Measurements from ENCODE around the gene E2F6.
"Not testable (repeated sequence)": the region's sequence is repeated elsewhere in the genome, so short reads cannot be mapped to it uniquely, and the experiment has no call there.

The E2F6 gene

GRCh38 chr2:11412449-11412810 is 53.5 kb downstream of the E2F6 start:
- Histone ChIP-seq H3K4me1 (ENCODE audit: insufficient read depth, low read length) (no peaks in the 10 kb centered on the region), H3K36me3 (ENCODE audit: insufficient read depth, low read length) (no peaks in the 10 kb centered on the region), H3K27ac (ENCODE audit: low read depth, low read length) (no peak overlapping the region), H3K4me3 (ENCODE audit: low read length) (no peak overlapping the region), H3K9me3 (ENCODE audit: insufficient read depth, low read depth, low read length) (peaks cover 7% of the 10 kb centered on the region), H3K9ac (ENCODE audit: low read depth, low read length) (no peak overlapping the region), H3K27me3 (ENCODE audit: insufficient read depth, low read length) (no peaks in the 10 kb centered on the region)
- 94% methylated on average over 5 of the region's 5 CpGs for WGBS

DNA sequence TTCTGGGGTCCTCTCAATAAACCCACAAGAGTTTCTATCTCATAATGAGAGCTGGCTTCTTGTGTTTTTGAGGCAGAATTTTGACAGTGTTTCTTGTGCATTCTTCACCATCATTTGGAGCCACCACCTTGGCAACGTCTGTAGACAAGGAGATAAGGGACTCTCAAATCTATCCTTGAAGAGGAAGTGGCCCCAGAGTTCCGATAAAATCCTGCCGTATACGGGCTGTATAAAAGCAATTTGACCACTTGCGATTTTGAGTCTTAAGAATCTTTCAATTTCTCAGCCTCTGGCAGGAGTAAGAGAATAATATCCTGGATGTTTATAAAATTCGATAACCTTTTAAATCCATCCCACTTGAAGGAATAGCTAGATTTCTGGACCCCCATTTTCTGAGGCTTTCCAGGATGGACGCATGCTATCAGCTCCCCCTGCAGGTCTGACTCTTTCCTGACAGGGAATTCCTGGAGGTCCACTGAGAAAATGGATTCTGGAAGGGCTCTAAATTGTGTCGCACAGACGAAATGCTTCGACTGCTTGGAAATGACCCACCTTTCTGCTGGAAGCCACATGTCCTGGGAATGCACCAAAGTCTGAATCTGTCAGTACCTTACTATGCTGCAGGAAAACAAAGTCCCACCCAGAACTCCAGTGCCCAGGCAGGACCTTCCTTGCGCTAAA is 54.1 kb downstream of the E2F6 start:
- no peaks in the 10 kb centered on the region for H3K4me1 ChIP-seq (ENCODE audit: insufficient read depth, low read length)
- 71% methylated on average over 11 of the region's 11 CpGs for WGBS
- no peaks in the 10 kb centered on the region for H3K27me3 ChIP-seq (ENCODE audit: insufficient read depth, low read length)
- no peak overlapping the region for H3K4me3 ChIP-seq (ENCODE audit: low read length)
- H3K36me3 ChIP-seq (ENCODE audit: insufficient read depth, low read length), result no peaks in the 10 kb centered on the region
- H3K9me3 ChIP-seq (ENCODE audit: insufficient read depth, low read depth, low read length), result peaks cover 2% of the 10 kb centered on the region; the same call in 1 of the 2 replicates
- H3K27ac ChIP-seq (ENCODE audit: low read depth, low read length), result no peak overlapping the region
- no peak overlapping the region for H3K9ac ChIP-seq (ENCODE audit: low read depth, low read length)

DNA sequence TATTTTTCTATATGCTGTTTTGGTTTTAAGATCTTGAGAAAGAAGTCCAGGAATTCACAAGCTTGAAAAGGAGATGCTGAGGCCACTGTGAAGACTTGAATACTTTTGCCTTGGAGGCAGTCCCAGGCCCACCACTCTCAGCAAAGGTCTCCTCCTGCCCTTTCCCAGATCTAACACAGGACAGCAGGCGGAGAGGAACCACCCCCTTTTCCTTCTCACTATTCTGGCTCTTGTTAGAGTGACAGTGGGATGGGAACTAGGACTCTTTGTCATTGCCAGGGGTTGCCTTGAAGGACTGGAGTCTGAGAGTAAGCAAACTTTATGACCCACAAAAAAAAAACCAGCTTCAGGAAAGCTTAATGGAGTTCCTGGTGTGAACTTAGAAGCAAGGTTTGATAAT is 54.7 kb downstream of the E2F6 start:
- Histone ChIP-seq H3K27me3 (ENCODE audit: insufficient read depth, low read length) (no peaks in the 10 kb centered on the region), H3K4me1 (ENCODE audit: insufficient read depth, low read length) (no peaks in the 10 kb centered on the region), H3K4me3 (ENCODE audit: low read length) (no peak overlapping the region), H3K9me3 (ENCODE audit: insufficient read depth, low read depth, low read length) (no peaks in the 10 kb centered on the region), H3K27ac (ENCODE audit: low read depth, low read length) (no peak overlapping the region), H3K9ac (ENCODE audit: low read depth, low read length) (no peak overlapping the region), H3K36me3 (ENCODE audit: insufficient read depth, low read length) (no peaks in the 10 kb centered on the region)
- 86% methylated on average over 1 of the region's 1 CpG for WGBS

DNA sequence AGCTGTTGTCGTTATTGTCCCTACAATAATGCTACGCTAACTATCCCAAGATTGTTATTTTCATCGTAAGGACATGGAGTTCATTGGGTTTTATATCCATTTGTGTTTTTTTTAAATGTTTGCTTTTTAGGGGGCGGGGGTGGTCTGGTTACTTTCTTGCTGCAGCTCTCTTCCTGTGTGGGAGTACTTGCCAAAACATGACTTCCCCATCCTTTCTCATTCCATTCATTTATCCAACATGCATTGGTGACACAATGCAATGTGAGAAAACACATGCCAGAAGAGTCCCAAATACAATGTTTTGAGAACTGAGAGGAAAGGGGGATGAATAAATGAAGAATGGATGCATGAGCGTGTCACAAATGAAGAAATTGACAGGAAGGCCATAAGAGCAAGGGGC is 55.9 kb downstream of the E2F6 start:
- H3K27ac ChIP-seq (ENCODE audit: low read depth, low read length), result no peak overlapping the region
- no peaks in the 10 kb centered on the region for H3K4me1 ChIP-seq (ENCODE audit: insufficient read depth, low read length)
- no peak overlapping the region for H3K9ac ChIP-seq (ENCODE audit: low read depth, low read length)
- H3K27me3 ChIP-seq (ENCODE audit: insufficient read depth, low read length), result no peaks in the 10 kb centered on the region
- H3K4me3 ChIP-seq (ENCODE audit: low read length), result no peak overlapping the region
- H3K9me3 ChIP-seq (ENCODE audit: insufficient read depth, low read depth, low read length), result no peaks in the 10 kb centered on the region
- 97% methylated on average over 5 of the region's 5 CpGs for WGBS
- no peaks in the 10 kb centered on the region for H3K36me3 ChIP-seq (ENCODE audit: insufficient read depth, low read length)

DNA sequence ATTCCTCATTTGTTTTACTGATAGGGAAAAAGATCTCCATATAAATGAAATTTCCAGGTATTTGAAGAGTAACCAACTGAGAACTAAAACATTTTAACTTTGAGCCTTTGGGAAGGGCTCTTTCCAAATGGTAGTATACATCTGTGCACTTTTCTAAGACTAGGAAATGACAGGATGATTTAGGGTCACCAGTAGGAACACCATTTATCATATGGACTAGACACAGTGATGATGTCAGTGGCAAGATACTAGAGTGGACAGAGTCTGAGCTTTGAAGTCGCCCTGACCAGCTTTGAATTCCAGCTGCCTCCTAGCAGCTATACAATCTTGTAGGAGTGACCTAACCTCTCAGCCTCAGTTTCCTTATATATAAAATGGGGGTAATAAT is 56.4 kb downstream of the E2F6 start:
- no peak overlapping the region for H3K27ac ChIP-seq (ENCODE audit: low read depth, low read length)
- H3K27me3 ChIP-seq (ENCODE audit: insufficient read depth, low read length), result no peaks in the 10 kb centered on the region
- WGBS, result no CpG with 5 or more reads among the region's 1 CpG
- H3K9ac ChIP-seq (ENCODE audit: low read depth, low read length), result no peak overlapping the region
- no peaks in the 10 kb centered on the region for H3K4me1 ChIP-seq (ENCODE audit: insufficient read depth, low read length)
- no peak overlapping the region for H3K4me3 ChIP-seq (ENCODE audit: low read length)
- no peaks in the 10 kb centered on the region for H3K36me3 ChIP-seq (ENCODE audit: insufficient read depth, low read length)
- H3K9me3 ChIP-seq (ENCODE audit: insufficient read depth, low read depth, low read length), result no peaks in the 10 kb centered on the region

GRCh38 chr2:11408959-11409571 is 56.9 kb downstream of the E2F6 start:
- no peaks in the 10 kb centered on the region for H3K27me3 ChIP-seq (ENCODE audit: insufficient read depth, low read length)
- no peak overlapping the region for H3K27ac ChIP-seq (ENCODE audit: low read depth, low read length)
- no peaks in the 10 kb centered on the region for H3K36me3 ChIP-seq (ENCODE audit: insufficient read depth, low read length)
- no peak overlapping the region for H3K9ac ChIP-seq (ENCODE audit: low read depth, low read length)
- WGBS, result 90% methylated on average over 1 of the region's 1 CpG
- H3K9me3 ChIP-seq (ENCODE audit: insufficient read depth, low read depth, low read length), result no peaks in the 10 kb centered on the region
- no peaks in the 10 kb centered on the region for H3K4me1 ChIP-seq (ENCODE audit: insufficient read depth, low read length)
- no peak overlapping the region for H3K4me3 ChIP-seq (ENCODE audit: low read length)

GRCh38 chr2:11407413-11407812 is 58.5 kb downstream of the E2F6 start:
- no peaks in the 10 kb centered on the region for H3K27me3 ChIP-seq (ENCODE audit: insufficient read depth, low read length)
- no peaks in the 10 kb centered on the region for H3K36me3 ChIP-seq (ENCODE audit: insufficient read depth, low read length)
- H3K9me3 ChIP-seq (ENCODE audit: insufficient read depth, low read depth, low read length), result no peaks in the 10 kb centered on the region
- no peaks in the 10 kb centered on the region for H3K4me1 ChIP-seq (ENCODE audit: insufficient read depth, low read length)
- no peak overlapping the region for H3K27ac ChIP-seq (ENCODE audit: low read depth, low read length)
- WGBS, result 78% methylated on average over 6 of the region's 6 CpGs
- H3K9ac ChIP-seq (ENCODE audit: low read depth, low read length), result no peak overlapping the region
- H3K4me3 ChIP-seq (ENCODE audit: low read length), result no peak overlapping the region

DNA sequence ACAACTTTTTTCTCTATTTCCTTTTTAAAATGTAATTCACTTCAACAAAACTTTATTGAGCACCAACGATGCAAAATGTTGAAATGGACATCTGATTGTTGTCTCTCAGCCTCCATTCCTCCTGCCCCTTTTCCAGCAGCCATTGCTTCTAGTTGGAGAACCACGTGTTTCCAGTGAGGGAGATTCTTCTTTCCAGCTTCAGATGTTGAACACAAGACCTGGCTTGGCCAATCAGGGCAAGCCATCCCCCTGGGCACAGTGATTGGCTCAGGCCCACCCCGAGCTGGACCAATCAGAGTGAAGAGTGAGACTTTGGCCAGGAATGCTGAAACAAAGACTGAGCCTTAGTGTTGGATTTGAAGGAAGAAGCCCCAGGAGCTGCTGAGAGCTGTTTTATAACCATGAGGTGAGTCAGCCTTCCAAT is 59.0 kb downstream of the E2F6 start:
- no peaks in the 10 kb centered on the region for H3K36me3 ChIP-seq (ENCODE audit: insufficient read depth, low read length)
- no peaks in the 10 kb centered on the region for H3K27me3 ChIP-seq (ENCODE audit: insufficient read depth, low read length)
- 89% methylated on average over 3 of the region's 3 CpGs for WGBS
- no peak overlapping the region for H3K9ac ChIP-seq (ENCODE audit: low read depth, low read length)
- no peaks in the 10 kb centered on the region for H3K9me3 ChIP-seq (ENCODE audit: insufficient read depth, low read depth, low read length)
- H3K27ac ChIP-seq (ENCODE audit: low read depth, low read length), result no peak overlapping the region
- no peaks in the 10 kb centered on the region for H3K4me1 ChIP-seq (ENCODE audit: insufficient read depth, low read length)
- no peak overlapping the region for H3K4me3 ChIP-seq (ENCODE audit: low read length)

GRCh38 chr2:11406267-11406957 is 59.5 kb downstream of the E2F6 start:
- no peak overlapping the region for H3K9ac ChIP-seq (ENCODE audit: low read depth, low read length)
- WGBS, result 95% methylated on average over 18 of the region's 18 CpGs
- H3K4me1 ChIP-seq (ENCODE audit: insufficient read depth, low read length), result no peaks in the 10 kb centered on the region

GRCh38 chr2:11405599-11406266 is 60.2 kb downstream of the E2F6 start:
- Histone ChIP-seq H3K27ac (ENCODE audit: low read depth, low read length) (no peak overlapping the region), H3K27me3 (ENCODE audit: insufficient read depth, low read length) (no peaks in the 10 kb centered on the region), H3K36me3 (ENCODE audit: insufficient read depth, low read length) (no peaks in the 10 kb centered on the region), H3K4me3 (ENCODE audit: low read length) (no peak overlapping the region), H3K9ac (ENCODE audit: low read depth, low read length) (no peak overlapping the region), H3K9me3 (ENCODE audit: insufficient read depth, low read depth, low read length) (no peaks in the 10 kb centered on the region), H3K4me1 (ENCODE audit: insufficient read depth, low read length) (no peaks in the 10 kb centered on the region)
- WGBS, result 89% methylated on average over 5 of the region's 5 CpGs

More at GRCh38 chr2:11406267-11406957, 59.5 kb downstream of the E2F6 start:
- H3K4me3 ChIP-seq (ENCODE audit: low read length), result no peak overlapping the region
- H3K27me3 ChIP-seq (ENCODE audit: insufficient read depth, low read length), result no peaks in the 10 kb centered on the region
- H3K27ac ChIP-seq (ENCODE audit: low read depth, low read length), result no peak overlapping the region
- H3K36me3 ChIP-seq (ENCODE audit: insufficient read depth, low read length), result no peaks in the 10 kb centered on the region
- no peaks in the 10 kb centered on the region for H3K9me3 ChIP-seq (ENCODE audit: insufficient read depth, low read depth, low read length)

DNA sequence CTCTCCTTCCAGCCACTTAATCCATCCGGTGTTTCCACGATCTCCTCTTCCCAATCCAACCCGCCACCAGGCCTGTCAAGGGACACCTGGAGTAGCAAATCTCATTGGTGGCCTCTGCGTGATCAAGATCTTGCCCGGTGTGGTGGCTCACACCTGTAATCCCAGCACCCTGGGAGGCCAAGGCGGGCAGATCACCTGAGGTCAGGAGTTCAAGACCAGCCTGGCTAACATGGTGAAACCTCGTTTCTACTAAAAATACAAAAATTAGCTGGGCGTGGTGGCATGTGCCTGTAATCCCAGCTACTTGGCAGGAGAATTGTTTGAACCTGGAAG is 60.9 kb downstream of the E2F6 start:
- WGBS, result 96% methylated on average over 8 of the region's 8 CpGs
- not testable (repeated sequence) for H3K4me1 ChIP-seq (ENCODE audit: insufficient read depth, low read length); H3K4me3 ChIP-seq (ENCODE audit: low read length); H3K9me3 ChIP-seq (ENCODE audit: insufficient read depth, low read depth, low read length); H3K27me3 ChIP-seq (ENCODE audit: insufficient read depth, low read length); H3K36me3 ChIP-seq (ENCODE audit: insufficient read depth, low read length); H3K27ac ChIP-seq (ENCODE audit: low read depth, low read length); H3K9ac ChIP-seq (ENCODE audit: low read depth, low read length)

All from HUES64 (cell line).